GM18907 (cell line): ENCODE measurements around the gene JAG2.

Experiments
- ATAC-seq: cut with Tn5 transposase; IDR thresholded peaks from one replicate; pipeline ENCODE4 v1.9.1; 2021; ENCODE audit warnings: mild to moderate bottlenecking, moderate library complexity; ENCODE audit not compliant: unreplicated experiment

Gene JAG2

DNA sequence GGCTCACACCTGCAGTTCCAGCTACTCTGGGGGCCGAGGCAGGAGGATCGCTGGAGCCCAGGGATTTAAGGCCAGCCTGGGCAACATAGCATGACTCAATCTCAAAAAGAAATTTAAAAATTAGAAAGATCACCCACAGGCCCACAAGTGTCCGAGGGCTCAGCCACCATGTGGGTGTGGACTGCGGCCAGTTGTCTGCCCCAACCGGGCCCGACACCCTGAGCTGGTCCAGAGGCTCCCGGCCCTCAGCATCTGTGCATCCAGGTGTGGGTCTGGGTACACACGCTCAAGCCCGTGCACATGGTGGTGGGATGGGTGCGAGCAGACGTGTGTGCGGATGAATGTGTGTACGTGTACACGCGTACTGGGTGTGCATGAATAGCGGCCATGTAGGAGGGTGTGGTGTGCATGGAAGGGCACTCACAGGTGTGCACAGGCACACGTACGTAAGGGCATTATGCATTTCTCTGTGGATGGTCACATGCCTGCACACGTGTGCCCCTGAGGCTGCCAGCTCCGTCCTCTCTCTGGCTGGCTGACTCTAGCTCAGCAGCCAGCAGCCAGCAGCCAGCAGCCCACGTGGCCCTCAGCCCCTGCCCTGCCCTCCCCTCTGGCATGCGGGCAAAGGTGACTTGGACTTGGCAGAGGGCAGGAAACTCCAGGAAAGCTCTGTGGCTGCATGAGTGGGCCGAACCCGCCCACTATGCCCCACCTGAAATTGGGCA, 35.8 kb upstream of the JAG2 start:
- no peak for ATAC-seq

DNA sequence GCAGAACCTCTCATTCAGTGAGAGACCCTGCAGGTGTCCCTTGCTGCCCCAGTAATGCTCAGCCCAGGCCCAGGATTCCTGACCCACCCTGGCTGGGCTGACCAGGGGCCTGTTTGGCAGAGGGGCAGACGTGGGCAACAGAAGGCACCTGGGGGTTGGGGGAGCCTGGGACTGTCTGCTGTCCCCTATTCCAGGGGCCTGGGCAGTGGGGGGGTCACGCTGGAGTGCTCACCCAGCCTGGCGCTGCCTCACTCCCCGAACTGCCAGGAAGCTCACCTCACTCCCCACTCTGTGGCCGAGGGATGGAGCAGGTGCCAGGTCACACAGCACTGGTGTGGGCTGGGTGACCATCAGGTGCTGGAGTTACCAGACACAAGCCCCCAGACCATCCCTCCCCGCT, 35.1 kb upstream of the JAG2 start:
- no peak for ATAC-seq

DNA sequence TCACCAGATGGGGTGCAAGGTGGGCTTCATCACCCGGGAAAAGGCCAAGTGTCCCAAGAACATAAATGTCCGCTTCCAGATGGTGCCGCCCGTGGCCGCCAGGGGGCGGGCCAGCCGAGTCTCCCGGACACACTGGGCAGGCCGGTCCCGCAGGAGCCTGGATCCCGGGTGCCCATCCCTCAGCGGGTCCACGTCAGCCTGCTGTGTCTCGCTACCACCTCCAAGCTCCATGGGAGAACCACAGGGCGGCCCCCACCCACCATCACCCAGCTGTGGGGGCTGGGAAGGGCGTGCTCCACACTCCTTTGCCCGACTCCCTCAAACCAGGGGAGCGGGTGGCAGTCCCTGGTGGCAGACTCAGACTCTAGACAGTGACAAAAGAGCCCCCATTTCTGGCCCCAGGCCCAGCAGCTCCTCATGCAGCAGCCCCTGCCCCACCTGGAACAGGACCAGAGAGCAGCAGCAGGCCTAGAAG, 34.5 kb upstream of the JAG2 start:
- ATAC-seq = no peak

DNA sequence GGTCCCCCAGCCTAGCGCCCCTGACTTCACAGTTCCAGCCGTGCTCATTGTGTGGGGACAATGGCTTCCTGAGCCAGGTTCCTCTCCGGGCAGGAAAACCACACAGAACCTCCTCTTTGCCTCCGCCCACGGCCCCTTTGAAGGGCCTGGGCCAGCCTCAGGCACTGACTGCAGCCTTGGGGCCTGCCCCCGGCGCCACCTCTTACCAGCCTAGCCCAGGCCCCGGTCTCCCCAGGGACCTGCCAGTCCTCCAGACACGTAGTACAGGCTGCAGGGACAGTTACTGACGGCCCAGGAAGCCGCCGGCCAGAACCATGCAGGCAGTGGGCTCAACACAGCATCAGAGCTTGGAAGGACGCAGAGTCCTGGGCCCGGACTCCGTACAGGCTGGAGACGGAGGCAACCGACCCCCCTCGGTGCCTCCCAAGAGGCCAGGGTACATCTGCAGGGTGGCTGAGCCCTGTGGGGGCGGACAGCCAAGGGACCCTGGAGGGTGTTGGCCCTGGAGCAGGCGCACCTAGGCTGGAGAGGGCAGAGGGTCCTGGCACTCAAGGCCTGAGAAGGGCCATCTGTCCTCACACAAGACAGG, 33.4 kb upstream of the JAG2 start:
- ATAC-seq = no peak

DNA sequence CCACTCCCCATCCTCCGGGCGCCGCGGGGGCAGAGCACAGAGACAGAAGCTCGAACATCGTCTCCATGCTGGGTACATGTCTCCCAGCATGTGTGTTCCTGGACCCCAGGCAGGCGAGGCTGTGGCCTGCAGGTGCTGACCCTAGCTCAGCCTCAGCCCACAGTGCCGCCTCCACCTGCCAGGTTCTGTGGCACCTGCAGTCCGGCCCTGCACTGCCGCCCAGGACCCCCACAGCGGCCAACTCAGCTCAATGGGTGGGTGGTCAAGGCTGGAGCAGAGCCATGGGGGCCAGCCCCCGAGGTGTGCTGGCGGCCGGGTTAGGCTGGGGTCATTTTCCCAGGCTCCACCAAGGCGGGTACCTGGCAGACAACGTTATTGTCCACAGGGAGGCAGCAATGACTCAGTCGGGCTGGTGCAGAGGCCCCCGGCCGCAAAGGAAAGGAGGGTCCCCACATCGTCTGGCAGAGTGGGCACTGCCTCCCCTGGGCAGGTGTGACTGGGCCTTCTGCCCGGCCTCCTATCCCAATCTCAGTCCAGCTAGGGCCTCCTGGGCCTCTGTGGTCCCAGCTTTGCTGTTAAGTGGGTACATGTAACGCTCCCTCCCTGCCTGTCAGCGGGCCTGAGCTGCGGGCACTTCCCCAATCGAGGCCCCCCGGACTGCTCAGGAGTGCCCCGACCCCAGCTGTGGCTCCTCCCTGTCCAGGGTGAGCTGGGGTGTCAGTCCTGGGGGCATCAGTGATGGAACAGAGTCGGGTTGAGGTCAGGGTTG, 32.8 kb upstream of the JAG2 start:
- no peak for ATAC-seq

DNA sequence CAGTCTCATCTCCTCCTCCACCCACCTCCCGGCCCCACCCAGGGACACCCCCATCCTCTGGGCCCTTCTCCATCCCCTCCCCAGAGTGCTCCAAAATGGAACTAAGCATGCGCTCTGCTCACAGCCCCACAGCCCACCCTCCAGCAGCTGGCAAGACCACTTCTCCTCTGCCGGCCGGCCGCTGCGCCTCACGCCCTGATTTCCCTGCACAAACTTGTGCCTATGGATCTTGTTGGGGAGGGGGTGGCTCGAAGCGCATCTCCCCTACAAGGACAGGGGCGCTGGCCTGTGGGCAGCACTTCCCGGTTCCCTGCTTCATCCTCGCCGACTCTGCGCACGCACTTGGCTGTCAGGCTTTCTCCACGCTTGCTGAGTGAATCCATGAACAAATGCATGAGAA, 32.1 kb upstream of the JAG2 start:
- no peak for ATAC-seq

DNA sequence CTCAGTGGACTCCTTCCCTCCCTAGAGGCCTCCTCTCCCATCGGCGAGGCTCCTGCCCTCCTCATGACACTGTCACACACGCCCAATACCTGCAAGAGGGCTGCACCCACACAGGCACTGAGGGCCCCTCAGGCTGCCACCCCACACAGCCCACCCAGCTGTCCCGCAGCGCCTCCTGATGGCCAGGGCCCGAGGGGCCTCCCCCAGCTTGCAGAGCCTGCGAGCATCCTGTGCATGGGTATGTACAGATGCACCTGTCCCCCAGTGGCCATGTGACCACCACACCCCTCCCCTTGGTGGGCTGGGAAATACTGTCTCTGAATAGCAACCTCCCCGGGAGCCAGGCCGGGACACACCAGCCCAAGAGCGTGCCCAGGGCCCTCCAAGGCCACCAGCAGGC, 31.5 kb upstream of the JAG2 start:
- no peak for ATAC-seq

DNA sequence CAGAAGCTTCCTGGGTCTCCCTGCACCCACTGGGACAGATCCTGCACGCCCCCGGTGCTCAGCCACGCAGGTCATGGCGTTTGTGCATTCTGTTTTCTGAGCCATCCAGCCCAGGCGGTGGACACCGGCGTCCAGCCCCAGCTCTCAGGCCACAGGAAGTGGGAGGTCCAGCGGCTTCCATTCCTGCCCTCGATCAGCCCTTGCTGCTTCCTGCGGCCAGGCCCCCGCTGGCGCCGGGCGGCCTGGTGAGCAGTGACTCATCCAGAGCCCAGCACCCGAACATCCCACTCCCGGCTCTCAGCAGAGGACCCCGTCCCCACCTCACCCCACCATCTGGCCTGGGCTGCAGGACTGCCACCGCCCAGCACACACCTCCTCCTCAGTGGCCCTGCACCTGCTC, 30.5 kb upstream of the JAG2 start:
- ATAC-seq = no peak

DNA sequence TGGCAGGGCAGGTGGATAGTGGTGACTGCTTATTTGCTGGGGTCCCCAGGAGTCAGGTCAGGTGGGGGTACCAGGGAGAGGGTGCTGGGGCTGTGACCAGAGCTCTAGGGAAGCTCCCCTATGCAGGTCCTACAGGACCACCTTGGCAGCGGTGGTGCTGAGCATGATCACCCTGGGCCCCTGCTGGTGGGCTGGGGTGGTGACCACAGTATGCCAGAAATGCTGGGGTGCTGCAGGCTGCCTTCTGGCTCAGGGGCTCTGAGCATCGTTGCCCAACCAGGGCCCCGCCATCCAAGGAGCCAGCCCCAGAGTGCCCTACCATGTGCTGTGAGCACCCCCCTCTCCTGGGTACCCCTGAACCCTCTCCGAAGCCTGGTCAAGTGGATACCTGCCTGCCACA, 30.0 kb upstream of the JAG2 start:
- ATAC-seq = no peak

DNA sequence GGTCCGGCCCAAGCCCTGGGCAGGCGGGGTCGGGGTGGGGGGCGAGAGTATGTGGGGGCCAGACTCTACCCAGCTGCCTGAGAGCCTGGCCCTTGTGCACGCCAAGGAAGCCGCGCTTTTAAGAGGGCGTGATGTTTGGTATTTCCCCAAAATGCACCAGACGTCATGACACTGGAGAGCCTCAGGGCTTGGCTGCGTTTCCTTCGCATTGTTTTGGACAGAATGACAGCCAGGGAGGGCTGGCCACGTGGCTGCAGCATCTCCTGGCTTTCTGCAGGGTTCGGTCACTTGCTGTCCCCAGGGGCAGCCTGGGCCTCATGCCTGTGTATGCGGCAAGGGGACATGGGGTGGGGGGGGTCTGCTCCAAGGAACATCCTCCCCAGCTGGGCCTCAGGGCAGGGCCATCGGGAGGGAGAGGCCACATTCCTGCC, 28.6 kb upstream of the JAG2 start:
- ATAC-seq = no peak

DNA sequence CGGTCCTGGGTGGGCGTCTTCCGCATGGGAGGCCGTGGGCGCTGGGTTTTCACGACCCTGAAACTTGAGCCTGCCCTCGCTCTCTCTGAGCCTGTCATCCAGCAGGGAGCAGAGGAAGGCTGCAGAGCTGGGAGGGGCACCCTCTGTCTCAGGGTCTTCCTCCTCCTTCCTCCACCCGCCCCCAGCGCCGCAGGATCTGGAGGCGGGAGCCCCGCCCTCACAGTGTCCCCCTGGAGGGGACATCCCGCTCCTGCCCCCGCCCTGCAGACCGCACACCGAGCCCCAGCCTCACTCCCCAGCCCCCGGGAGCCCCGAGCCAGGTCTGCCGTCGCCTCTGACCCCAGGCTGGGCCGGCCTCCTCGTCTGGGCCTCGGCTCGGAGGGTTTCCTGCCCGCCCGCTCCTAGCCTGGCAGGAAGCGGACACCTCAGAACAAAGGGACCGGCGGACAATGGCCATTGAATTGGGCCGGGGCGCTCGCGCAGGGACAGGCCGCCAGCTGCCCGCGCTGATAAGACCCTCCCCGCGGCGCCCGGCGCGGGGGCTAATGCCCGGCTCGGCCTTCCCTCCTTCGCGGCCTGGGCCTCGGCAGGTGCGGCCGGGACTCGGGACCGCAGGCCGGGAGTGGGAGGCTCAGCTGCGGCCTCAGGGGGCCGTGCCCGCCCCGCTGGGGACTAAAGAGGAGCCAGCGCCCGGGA, 27.8 kb upstream of the JAG2 start:
- no peak for ATAC-seq

DNA sequence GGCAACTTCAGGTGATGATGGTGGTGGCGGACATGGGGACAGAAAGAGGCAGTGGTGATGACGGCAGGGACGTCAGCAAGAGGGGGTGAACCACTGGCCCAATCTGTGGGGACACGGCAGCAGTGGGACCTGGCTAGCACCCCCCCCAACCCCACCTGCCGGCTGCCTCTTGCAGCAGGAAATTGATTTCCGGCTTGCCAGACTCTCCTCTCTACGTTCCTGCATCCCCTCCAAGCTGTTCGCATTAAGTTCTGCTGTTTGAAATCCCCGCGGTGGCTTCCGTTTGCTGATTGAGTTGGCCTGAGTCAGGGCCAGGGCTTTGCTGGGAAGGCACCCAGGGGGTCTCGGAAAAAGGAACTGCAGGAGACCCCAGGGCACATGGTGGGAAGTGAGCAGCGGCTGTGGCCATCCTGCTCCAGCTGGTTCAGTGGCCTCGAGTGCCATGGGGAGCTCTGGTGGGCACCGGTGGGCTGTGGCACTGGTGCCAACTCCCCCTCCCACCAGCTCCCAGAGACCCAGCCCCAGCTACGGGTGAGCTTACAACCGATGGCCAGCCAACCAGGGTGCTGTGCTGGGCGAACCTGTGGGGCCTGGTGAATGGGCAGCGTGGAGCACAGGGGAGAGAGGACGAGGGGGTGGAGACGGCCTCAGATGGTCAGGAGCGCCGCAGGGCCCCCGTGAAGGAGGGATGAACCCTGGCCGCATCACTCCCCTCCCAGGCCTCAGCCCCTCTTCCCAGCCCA, 27.1 kb upstream of the JAG2 start:
- ATAC-seq = no peak

DNA sequence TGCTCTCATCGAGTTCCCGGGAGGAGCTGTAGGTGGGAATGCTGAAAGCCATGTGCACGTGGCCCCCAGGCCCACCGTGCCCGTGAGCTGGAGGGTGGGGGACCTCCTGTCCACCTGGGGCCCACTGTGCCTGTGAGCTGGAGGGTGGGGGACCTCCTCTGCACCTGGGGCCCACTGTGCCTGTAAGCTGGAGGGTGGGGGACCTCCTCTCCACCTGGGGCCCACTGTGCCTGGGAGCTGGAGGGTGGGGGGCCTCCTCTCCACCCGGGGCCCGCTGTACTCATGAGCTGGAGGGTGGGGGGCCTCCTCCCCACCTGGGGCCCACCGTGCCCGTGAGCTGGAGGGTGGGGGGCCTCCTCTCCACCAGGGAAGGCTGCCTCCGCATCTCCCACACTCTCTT, 26.5 kb upstream of the JAG2 start:
- no peak for ATAC-seq

DNA sequence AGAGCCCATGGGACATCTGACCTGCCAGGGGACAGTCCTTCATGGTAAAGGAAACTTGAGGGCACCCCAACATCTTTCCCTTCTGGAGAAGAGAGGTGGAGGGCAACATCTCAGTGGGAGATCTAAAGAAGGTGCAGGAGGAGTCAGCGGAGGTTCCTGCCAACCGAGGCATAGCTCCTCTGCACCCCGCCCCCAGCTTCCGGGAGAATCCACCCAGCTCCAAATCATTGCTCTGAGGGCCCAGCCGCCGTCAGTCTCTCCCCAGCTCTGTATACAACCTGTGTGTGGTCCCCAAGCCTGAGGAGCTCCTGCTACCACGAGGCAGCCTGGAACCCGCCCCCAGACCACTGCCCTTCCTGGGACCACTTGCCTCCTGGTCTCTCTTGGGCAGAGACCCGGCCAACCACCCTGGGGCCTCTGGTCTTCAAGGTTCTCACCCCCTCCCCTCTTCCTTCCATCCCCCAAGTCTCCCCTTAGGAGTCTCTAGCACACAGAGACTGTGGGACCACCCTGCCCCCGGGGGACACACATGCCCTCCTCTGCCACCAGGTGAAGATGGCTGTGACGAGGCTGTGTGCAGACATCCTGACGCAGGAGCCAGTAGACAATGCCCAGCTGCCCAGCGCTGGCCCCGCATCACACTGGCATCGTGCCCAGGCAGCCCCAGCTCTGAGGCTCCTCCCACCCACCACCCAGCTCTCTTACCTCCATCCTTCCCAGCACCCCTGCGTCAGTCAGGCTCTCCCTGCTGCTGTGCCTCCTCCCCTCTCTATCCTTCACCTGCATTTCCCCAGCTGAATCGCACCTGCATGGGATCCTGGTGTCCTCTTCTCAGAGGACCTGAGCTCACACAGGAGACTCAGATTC, 25.6 kb upstream of the JAG2 start:
- ATAC-seq = no peak

DNA sequence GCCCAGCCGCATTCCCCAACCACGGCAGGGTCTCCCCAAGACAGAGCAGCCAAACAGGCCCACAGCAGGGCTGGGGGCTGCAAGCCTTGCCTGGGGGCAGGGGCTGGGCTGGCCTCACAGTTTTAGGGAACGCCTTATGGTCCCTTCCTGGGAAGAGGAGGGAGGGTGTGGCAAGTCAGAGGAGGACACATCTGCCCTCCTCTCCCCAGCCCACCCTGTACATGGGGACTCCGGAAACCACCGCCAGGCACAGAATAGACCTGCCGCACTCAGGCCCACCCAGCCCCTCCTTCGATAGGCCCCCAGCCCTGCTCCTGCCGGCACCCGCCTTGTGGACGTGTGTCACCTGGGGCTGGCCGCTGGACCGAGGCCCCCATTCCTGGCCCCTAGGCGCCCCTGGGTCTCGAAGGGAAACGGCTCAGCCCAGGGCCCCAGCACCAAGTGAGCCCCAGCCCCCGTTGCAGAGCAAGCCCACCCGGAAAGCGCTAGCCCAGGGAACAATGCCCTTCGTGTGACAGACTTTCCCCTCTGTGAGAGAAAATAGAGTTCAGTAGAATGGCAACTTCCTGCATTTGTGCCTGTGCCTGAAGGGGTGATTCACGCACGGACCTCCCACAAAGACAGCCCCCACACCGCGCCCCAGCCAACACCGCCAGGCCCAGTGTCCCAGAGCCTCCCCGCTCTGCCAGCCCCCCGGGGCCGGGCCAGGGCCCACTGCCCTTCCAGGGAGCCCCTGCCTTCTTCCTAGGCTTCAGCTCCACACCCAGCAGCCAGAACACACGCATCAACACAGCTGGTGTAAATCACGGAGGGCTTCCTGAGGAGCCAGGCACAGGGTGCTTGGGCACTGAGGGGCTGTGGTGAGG, 24.5 kb upstream of the JAG2 start:
- no peak for ATAC-seq

DNA sequence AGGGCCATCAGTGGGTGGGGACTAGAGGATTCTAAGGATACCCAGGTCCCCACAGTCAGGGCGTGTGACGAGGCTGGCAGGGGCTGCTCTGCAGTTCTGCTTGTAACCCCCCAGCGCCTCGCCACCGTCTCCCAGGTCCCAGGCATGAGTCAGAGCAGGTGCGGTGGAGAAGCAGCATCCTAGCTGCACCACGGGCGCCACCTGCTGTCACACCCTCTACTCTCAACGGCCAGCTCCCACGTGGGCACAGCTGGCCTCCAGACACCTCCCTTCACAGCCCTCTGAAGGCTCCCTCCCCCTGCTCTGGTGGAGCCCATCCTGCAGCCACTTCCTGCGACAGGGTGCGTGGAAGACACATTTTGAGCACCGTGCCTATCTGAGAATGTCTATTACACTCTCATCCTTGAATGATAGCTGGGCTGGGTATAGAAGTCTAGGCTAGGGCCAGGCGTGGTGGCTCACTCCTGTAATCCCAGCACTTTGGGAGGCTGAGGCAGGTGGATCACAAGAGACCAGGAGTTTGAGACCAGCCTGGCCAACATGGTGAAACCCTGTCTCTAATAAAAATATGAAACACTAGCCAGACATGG, 19.5 kb upstream of the JAG2 start:
- ATAC-seq = no peak

DNA sequence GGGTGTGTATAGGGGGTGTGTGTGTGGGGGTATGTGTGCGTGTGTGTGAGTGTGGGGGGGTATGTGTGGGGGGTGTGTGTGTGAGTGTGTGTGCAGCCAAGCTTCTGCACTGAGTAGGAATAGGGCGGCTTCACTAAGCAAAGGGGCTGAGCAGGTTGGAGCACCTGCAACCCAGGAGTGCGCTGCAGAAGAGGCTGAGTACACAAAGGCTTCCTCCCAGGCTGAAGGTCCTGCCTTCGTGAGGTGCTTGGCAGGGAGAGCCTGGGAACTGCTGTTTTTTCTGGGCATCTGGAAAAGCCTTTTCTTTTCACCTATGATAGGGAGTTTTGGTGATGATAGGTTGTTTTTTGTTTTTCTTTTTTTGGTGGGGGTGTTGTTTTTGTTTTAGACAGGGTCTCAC, 18.5 kb upstream of the JAG2 start:
- no peak for ATAC-seq

DNA sequence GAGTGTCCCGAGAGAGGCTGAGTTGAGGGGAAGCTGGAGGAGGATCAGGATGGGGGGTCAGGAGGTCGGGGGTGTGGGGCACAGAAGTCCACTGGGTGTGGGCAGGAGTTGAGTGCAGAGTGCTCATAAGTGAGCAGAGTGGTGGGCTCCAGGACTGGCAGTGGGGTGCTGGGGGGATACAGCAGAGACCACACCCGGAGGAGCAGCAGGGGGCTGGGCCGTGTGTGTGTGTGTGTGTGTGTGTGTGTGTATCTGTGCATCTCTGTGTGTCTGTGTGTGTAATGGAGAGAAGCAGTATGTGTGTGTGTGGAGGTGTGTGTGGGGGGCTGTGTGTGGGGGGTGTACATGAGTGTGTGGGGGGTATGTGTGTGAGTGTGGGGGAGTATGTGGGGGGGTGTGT, 17.4 kb upstream of the JAG2 start:
- ATAC-seq = no peak

DNA sequence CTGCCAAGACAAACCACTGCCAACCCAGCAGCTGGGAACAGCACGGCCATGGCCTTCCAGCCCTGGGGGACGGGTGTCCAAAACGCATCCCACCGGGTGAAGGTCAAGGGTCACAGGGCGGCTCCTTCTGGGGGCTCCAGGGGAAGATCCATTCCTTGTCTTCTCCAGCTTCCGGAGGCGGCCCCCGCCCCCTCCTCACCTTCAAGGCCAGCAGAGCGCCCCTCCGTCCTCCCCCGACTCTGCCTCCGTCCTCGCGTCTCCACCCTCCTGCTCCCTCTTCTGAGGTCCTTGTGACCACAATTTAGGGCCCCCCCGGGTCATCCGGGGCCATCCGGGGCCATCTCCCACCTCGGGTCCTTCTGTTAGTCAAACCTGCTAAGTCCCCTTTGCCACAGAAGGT, 16.4 kb upstream of the JAG2 start:
- ATAC-seq = no peak
